Measurements from ENCODE around the gene RARA.
"Not testable (repeated sequence)": the region's sequence is repeated elsewhere in the genome, so short reads cannot be mapped to it uniquely, and the experiment has no call there.

The RARA gene

DNA sequence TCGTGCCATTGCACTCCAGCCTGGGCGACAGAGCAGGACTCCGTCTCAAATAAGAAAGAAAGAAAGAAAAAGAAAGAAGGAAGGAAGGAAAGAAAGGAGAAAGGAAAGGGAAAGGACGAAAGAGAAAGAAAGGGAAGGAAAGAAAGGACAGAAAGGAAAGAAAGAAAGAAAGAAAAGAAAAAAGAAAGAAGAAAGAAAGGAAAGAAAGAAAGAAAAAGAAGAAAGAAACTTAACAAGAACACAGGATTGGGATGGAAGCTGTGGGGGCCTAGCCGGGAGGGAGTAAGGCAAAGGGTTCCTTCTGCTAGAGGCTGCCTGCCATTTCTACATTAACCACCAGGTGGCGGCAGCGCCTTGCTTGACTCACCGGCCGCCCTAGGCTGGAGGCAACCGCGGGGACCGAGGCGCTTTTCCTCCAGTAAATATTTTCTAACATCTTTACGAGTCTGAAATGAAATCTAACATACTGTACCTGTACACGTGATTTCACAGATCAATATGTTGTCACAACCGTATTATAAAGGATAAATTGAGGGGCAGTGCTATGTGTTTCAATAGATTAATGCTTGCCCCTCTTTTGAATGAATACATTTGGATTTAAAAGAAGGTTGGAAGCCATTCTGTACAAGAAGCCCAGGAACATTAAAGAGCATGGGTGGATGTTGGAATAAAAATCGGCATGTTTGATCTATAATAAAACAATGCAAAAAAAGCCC lies 49.5 kb downstream of the RARA start:
- peak; percentile 76 to 85 for DNase-seq (ENCODE audit: low read depth in 2 of 2)

DNA sequence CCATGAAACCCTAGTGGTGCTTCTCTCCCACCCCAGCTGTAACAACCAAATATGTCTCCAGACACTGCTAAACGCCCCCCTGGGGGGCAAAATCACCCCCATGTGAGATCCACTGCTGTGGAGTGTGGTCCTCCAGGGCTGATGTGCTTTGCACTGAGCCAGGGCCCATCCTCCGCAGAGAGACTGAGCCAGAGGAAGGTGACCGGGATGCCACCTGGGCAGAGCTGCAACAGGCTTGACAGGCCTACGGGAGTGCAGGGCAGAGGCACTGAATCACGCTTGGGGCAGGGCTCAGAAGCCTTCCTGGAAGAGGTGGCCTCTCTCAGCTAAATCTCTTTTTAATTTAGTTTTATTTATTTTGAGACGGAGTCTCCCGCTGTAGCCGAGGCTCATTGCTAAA lies 51.1 kb downstream of the RARA start:
- DNase-seq (ENCODE audit: low read depth in 2 of 2), result no peak

GRCh38 chr17:40361063-40361924 lies 52.3 kb downstream of the RARA start:
- DNase-seq (ENCODE audit: low read depth in 2 of 2), result no peak

DNA sequence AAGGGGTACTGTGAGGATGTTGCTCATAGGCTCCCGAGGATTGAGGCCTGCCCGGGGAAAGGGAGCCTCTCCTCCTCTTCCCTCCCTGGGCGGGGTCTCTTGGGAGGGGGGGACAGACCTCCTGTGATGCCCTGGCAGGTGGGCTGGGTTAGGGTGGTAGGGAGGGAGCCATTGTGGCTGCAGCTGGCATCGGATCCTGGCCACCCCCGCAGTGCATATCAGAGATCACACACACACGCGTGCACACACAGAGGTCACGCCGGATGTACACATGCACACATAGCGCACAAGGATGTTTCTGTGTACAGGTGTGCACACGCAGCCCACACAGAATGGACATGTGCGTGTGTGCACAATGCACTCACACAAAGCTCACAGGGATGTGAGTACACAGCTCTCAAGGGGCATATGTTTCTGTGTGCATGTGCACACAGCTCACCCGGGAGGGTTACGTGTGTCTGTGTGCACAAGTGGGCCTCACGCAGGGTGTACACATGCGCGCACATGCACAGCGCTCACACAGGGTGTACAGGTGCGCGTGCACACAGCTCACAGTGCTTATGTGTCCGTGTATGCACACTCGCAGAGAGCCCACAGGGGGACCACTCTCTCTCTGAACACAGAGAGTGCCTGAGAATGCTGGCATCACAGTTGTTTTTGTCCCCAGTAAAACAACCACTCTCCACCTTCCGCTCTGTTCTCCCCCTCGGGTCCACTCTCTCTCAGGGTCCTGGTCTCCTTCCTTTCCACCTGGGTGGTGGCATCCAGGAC lies 53.1 kb downstream of the RARA start:
- DNase-seq (ENCODE audit: low read depth in 2 of 2), result no peak

DNA sequence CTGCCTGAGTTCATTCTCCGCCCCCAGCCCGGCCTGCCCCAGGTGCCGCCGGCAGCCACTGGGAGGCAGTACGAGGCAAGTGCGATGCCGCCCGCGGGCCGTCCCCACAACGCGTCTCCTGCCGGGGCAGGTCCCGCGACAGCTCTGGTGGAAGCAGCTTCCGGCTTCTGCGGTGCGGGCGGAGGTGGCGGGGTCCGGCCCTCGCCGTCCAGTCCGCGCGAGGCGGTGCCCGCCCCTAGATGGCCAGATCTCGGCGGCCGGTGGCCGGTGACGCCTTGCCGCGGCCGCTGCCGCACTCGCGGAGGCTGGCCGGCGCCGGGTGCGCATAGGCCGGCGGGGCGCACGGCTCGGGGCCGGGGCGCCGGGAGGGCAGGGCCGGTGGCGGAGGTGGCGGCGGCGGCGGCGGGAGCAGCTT lies 53.7 kb downstream of the RARA start:
- peak; percentile 80 to 88 for DNase-seq (ENCODE audit: low read depth in 2 of 2)

GRCh38 chr17:40363111-40363827 lies 54.3 kb downstream of the RARA start:
- DNase-seq (ENCODE audit: low read depth in 2 of 2), result no peak

DNA sequence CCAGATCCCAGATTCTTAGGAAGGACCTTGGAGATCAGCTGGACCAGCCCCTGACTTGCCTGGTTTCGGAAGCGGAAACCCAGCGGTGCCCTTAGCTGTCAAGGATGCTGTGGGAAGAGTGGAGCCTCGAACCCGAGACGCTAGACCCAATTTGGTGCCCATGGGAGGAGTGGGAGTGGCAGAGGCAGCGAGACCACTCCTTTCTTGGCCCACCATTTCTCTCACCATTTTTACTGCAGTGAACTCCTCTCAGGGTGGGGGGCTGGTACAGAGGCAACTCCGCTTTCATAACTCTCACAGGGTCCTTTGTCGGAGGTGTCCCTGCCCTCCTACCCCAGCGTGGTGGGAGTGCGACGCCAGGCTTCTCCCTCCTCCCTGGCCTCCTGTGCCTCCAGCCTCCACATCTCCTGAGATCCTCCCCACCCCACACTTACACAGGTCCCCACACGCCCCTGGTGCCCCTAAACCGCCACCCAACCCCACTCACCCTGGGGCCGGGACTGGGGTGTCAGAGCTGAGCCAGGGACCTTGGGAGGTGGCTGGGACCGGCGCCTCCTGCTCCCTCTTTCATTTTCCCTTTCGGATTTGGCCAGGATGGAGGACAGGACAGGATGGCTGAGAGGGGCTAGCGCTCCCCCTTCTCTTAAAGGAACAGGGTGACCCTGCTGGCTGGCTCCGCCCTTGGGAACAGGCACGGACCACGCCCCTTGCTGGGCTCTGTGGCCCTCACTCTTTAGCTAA lies 55.3 kb downstream of the RARA start, which contains the start of gene GJD3:
TSS of gene GJD3 (minus strand) at position 617 of the 741 bp plus-strand sequence. CDS start 922 bp downstream, outside the sequence.
- DNase-seq (ENCODE audit: low read depth in 2 of 2), result no peak

DNA sequence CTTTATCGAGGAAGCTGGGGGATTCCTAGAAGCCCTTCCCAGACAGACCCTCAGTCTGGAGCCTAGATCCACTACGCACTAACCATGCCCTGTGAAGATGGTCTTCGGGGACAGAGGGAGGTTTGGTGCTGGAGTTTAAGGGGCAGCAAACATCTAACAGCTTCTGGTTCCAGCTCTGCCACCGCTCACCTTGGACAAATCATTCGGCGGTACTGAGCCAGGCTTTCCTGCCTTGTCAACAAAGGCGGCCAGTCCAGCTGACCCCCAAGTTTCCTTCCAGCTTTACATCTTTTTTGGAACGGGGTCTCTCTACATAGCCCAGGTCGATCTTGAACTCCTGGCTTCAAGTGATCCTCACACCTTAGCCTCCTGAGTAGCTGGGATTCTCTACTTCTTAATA lies 55.9 kb downstream of the RARA start:
- DNase-seq (ENCODE audit: low read depth in 2 of 2), result no peak

DNA sequence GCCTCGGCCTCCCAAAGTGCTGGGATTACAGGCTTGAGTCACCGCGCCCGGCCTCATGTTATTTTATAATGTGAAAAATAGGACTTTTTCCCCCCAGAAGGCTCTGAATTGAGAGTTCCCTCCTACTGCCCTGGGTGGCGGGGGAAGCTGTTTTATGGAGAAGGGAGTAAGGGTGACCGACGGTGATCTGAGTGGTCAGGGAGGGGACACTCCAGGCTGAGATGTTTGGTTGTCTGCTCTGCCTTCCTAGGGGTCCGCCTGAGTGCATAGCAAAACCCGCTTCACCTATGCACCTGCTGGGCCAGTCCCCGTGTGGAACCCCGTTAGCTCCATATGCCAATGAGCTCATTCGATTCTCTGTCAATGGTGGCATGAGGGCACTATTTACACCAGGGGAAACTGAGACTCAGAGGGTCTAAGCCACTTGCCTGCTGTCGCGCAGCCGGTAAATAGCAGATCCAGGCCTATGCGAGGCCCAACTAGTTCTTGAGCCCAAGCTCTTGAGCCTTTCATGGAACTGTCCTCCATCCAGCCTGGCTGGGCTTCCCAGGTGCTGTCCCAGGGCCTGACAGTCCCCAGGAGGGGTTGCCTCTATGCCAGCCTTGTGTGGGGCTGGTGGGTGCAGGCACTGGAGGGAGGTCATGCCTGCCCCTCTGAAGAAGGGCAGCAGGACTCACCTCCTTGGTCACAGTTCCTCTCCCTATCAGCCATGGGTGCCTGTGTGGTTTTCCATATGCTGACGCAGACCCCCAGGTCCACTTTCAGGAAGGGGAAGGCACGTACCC lies 57.3 kb downstream of the RARA start:
- DNase-seq (ENCODE audit: low read depth in 2 of 2), result no peak

DNA sequence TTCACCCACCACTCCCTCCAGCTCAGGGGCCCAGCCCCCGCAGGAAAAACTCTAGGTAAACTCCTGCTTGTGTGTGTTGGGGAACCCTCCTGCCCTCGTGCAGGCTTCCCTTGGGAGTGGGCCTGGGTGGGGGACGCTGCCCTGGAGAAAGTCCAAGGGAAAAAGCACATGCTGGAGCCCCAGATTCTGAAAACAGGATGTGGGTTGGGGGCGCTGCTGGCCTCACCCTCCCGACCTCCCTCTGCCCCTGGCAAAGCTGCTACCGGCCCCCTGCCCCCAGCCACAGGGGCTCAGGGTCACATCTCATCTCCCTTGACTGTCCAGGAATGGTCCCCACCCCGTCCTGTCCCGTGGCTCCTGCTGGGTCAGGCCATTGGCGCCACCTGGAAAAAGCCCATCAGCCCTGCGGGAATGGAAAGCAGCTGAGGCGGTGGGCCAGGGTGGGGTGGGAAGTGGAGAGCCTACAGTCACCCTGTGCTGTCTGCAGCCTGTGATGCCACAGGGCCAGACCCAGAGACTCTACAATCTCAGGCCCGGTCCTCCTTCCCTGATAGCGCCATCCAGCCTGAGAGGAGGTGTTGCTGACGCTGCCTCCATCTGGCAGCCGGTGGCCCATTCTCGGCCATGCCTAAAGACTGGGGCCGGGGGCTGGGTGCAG lies 58.0 kb downstream of the RARA start:
- no peak for DNase-seq (ENCODE audit: low read depth in 2 of 2)

DNA sequence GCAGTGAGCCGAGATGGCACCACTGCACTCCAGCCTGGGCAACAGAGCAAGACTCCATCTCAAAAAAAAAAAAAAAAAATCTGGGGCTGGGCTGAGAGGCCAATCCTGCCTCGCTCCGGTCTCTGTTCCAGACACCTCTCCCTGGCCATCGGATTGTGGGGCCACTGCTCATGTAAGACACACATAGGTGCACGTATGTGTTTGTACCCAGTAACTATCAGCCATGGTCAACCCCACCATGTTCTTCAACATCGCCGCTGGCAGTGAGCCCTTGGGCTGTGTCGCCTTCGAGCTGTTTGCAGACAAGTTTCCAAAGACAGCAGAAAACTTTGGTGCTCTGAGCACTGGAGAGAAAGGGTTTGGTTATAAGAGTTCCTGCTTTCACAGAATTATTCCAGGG lies 58.7 kb downstream of the RARA start:
- not testable (repeated sequence) for DNase-seq (ENCODE audit: low read depth in 2 of 2)

- no peak for DNase-seq (ENCODE audit: low read depth in 2 of 2)
These were observed 60.9 kb downstream of the RARA start for GRCh38 chr17:40369923-40370322.

DNA sequence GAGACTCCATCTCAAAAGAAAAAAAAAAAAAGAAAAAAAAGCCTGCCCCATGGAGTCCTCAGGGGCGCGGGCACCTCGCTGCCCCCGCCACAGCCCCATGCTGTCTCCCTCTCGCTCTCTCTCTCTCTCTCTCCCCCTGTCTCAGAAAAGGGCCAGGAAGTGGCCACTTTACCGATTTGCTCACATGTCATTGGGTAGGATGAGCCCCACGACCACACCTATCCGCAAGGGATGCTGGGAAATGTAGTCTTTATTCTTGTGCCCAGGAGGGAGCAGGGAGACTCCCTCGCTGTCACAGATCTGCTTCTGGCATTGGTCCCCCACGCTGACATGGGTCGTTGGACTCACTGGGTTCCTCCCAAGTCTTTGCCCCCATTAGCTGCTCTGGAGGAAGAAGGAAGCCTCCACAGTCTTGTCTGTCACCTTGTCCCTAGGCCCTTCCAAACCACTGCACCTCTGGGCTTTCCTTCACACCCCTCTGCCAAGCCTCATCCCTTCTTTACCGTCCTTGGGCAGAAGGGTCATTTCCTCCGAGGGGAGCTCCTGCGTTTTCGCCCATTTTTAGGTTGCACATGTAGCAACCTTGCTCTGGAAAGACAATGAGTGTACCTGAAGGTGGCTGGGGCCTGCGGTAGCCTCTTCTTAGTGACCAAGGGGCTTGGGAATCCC lies 62.4 kb downstream of the RARA start:
- no peak for DNase-seq (ENCODE audit: low read depth in 2 of 2)

DNA sequence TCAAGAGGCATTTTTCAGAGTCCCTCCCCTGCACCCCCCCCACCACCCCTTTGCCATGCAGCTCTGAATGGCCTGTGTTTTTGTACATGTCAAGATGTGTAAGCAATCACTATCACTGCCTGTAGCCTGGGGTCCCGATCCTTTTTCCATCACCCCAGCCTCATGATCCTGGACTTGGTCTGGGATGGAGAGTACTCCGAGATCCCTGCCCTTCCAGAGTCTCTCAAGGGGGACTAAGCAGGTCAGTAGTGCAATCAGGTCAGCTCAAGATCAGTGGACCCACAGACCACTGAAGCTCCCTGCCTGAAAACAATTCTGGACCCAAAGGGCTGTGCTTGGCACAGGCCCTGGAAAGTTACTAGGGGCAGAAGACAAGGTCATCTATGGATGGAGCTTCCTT lies 63.1 kb downstream of the RARA start:
- no peak for DNase-seq (ENCODE audit: low read depth in 2 of 2)

GRCh38 chr17:40372644-40373043 lies 63.7 kb downstream of the RARA start:
- DNase-seq (ENCODE audit: low read depth in 2 of 2), result not testable (repeated sequence)

DNA sequence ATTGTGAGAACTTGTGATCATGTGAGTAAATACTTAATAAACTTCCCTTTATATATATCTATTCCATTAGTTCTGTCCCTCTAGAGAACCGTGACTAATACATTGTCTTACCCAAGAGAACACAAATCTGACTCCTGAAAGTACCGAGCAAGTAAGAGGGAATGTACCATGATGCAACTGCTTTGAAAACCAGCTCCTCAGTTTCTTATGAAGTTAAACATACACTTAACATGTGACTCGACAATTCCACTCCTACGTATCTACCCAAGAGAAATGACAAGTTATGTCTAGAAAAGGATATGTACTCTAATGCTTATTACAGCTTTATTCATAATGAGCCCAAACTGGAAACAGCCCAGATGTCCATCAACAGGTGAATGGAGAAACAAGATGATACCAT lies 64.3 kb downstream of the RARA start:
- no peak for DNase-seq (ENCODE audit: low read depth in 2 of 2)

GRCh38 chr17:40373999-40374398 lies 65.0 kb downstream of the RARA start:
- DNase-seq (ENCODE audit: low read depth in 2 of 2), result no peak

DNA sequence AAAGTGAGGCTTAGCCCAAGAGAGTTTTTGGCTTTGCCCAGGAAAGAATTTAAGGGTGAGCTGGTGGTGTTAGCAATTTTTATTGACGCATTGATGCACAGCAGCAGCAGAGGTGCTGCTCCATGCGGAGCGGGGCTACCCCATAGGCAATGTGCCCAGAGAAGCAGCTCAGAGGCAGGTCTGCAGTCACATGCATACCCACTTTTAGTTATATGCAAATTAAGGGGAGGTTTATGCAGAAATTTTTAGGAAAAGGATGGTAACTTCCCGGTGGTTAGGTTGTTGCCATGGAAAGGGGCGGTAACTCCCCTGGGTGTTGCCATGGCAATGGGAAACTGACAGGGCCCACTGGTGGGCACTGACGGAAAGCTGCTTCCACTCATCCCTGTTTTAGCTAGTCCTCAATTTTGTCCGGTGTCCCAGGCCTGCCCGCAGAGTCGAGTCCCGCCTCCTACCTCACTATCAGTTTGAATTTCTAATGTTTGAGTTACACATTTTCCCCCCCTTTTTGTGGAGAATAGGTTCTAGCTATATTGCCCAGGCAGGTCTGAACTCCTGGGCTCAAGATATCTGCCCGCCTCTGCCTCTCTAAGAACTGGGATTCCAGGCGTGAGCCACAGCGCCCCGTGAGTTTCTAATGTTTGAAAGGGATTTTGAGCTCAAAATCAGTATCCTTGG lies 66.0 kb downstream of the RARA start:
- DNase-seq (ENCODE audit: low read depth in 2 of 2), result no peak

Measured in stimulated activated CD4-positive, alpha-beta T cell treated with anti-CD3 and anti-CD28 coated beads, Interleukin-15, amount 100 ng/mL, for 48 hours (primary cell).